Mammary epithelial cell (primary cell): Measurements from ENCODE around the gene FBXW5.

Experiments
- EZH2 ChIP-seq: IDR thresholded peaks from 2 replicates; pipeline ENCODE4 v1.6.1; 2012; ENCODE audit warnings: low read length, inconsistent platforms, borderline replicate concordance
- TF ChIP-seq, protein P1 (sequence below), 2 donors: IDR thresholded peaks in 1 of 2; conservative IDR thresholded peaks in 1 of 2; 2 replicates each; pipeline ENCODE4 v1.5.1; 2011 to 2012; ENCODE audit warnings: inconsistent platforms in 2 of 2, low read length in 2 of 2, mild to moderate bottlenecking in 2 of 2, control low read depth in 1 of 2, low read depth in 1 of 2; ENCODE audit not compliant: insufficient read depth in 1 of 2; ENCODE audit errors: extremely low read depth in 1 of 2

GRCh38 chr9:136921307-136921706 lies 23.2 kb downstream of the FBXW5 start:
- TF ChIP-seq, protein P1, sequence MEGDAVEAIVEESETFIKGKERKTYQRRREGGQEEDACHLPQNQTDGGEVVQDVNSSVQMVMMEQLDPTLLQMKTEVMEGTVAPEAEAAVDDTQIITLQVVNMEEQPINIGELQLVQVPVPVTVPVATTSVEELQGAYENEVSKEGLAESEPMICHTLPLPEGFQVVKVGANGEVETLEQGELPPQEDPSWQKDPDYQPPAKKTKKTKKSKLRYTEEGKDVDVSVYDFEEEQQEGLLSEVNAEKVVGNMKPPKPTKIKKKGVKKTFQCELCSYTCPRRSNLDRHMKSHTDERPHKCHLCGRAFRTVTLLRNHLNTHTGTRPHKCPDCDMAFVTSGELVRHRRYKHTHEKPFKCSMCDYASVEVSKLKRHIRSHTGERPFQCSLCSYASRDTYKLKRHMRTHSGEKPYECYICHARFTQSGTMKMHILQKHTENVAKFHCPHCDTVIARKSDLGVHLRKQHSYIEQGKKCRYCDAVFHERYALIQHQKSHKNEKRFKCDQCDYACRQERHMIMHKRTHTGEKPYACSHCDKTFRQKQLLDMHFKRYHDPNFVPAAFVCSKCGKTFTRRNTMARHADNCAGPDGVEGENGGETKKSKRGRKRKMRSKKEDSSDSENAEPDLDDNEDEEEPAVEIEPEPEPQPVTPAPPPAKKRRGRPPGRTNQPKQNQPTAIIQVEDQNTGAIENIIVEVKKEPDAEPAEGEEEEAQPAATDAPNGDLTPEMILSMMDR (conservative IDR thresholded peaks at IDR 0.05 in 1 of 2, IDR thresholded peaks at IDR 0.05 in 1 of 2; ENCODE audit: extremely low read depth in 1 of 2, insufficient read depth in 1 of 2, low read depth in 1 of 2, low read length in 2 of 2) = no peak
- no peak for TF ChIP-seq EZH2
